GM23248 (cell line): ENCODE data around the gene GSG1L.

Experiments used
- EZH2 ChIP-seq: fragments of 200-600 bp; sonication (generic); IDR thresholded peaks from 2 replicates; pipeline ENCODE4 v1.6.1; 2018; ENCODE audit warnings: antibody characterized with exemption, mild to moderate bottlenecking; ENCODE audit not compliant: insufficient read depth, poor library complexity, severe bottlenecking
- EZH2phosphoT487 ChIP-seq: fragments of 200-600 bp; sonication (generic); IDR thresholded peaks from 2 replicates; pipeline ENCODE4 v1.6.1; 2018; ENCODE audit warnings: antibody characterized with exemption, moderate library complexity, mild to moderate bottlenecking, low read depth; ENCODE audit not compliant: insufficient read depth

- TF ChIP-seq EZH2 (no peak), EZH2phosphoT487 (no peak)
Measured at GRCh38 chr16:27991876-27992275, 71.6 kb downstream of the GSG1L start.
